ENCODE data around the gene KRAS. TPM values are rescaled to one million over a fixed set of nuclear protein-coding genes. Genes with fewer than 3 reads are reported as not detected.
"Not testable (repeated sequence)": the region's sequence is repeated elsewhere in the genome, so short reads cannot be mapped to it uniquely, and the experiment has no call there.

The KRAS gene
- 10 to 100 TPM; 12.3 to 14.9 TPM for total RNA-seq
- long read RNA-seq, full-length matches to known transcripts, result 3 of 6 reads
- long read RNA-seq, partial matches to known transcripts, result 0 of 6 reads
- long read RNA-seq, other reads (novel, unspliced or antisense), result 3 of 6 reads

DNA sequence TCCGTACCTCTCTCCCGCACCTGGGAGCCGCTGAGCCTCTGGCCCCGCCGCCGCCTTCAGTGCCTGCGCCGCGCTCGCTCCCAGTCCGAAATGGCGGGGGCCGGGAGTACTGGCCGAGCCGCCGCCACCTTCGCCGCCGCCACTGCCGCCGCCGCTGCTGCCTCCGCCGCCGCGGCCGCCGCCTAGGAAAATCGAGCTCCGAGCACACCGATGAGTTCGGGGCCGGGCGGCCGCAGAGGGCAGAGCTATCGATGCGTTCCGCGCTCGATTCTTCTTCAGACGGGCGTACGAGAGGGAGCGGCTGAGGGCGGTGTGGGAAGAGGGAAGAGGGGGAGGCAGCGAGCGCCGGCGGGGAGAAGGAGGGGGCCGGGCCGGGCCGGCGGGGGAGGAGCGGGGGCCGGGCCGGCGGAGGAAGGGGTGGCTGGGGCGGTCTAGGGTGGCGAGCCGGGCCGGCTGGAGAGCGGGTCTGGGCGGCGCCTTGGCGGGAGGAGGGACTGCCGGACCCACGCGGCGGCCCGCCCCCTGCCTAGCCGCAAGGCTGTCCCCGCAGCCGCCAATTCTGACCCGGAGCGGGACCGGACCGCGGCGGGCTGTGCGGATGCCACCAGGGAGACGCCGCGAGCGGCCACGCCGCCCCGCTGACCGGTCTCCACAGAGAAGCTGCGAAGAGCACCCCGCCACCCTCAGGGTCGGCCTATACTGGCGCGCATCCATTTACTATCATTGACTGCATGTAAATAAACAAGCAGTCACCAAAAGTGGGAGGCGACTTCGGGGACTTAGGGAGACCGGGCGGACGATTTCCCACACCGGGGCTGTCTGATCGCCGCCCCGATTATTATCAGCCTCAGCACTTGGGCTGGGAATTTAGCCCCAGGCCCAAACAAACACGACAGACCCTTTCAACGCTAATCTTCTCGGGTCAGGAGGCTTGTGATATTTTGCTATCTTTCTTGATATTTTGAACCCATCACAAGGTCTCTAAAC lies at the start of gene KRAS:
KRAS (minus strand) TSS at position 186 of the 987 bp plus-strand sequence.
- ATAC-seq, result peak; percentile 97 to 99
- intact Hi-C loops (cut with DNase I), result no loop called here
- DNase-seq, result peak; percentile 98

DNA sequence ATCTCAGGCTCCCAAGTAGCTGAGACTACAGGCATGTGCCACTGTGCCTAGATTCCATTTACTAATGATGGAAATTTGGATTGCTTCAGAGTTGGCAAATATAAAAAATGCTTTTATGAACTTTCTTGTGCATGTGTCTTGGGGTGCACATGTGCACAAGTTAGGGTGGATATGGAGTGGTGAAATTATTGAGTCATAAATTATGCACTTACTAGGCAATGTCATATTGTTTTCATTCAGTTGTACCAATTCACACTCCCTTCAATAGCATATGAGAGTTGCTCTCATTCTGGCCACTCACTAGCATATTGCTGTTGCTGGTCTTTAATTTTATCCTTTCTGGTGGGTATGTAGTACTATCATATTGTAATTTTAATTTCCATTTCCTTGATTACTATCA lies 45.7 kb upstream of the KRAS start:
- ATAC-seq (no peak), DNase-seq (no peak)
- intact Hi-C loops (cut with DNase I), result loop anchor here in 1 of 2 donors (10.0 kb wide), 1 partner anchor 58 kb away; no protein-coding TSS in a partner anchor

DNA sequence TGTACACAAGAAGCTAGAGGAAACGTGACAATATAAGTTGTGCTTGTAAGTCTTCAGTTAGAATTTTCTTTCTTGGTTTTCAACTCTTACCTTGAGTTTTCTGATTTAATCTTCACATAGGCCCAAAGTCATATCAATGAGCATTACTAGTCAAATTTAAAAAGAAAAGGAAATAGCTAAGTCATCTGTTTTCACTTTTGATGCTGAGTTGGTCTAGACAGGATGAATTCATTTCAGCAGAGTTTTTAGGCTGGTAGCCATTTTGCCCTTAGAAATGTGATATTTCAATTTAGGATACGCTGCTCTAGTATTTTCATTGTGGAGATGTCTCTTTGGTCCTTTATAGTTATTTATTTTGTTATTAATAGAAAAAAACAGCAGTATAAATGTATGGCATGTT lies 44.6 kb upstream of the KRAS start:
- intact Hi-C loops (cut with DNase I), result loop anchor here in 1 of 2 donors (10.0 kb wide), 1 partner anchor 59 kb away; no protein-coding TSS in a partner anchor
- ATAC-seq (no peak), DNase-seq (no peak)

DNA sequence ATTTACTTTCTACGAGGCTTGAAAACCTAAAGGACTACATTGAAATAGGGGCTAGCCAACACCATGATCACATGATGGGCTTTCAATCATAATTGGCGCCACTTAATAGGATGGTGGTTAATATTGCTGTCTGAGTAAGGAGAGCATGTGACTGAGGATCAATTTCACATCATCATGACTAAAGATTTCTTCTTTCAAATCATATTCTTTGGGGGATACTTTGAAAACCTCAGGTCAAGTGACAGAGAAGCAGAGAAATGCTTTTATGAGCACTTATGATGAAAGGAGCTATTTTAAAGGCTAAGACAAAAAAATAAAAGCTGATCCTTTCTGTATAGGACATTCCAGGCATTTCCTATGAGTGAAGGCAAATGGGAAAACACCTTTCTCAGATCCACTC lies 42.9 kb upstream of the KRAS start:
- DNase-seq (no peak), ATAC-seq (no peak)
- intact Hi-C loops (cut with DNase I), result loop anchor here in 1 of 2 donors (10.0 kb wide), 1 partner anchor 61 kb away; no protein-coding TSS in a partner anchor

DNA sequence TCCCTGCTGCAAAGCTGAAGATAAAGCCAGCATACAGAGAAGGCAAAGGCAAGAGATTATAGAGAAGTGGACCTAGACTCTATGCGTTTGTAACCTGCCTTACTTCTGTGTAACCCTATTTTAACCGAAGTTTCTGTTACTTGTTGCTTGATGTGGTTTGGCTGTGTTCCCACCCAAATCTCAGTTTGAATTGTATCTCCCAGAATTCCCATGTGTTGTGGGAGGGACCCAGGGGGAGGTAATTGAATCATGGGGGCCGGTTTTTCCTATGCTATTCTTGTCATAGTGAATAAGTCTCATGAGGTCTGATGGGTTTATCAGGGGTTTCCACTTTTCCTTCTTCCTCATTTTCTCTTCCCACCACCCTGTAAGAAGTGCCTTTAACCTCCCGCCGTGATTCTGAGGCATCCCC lies 42.1 kb upstream of the KRAS start:
- DNase-seq, ATAC-seq: not testable (repeated sequence)
- intact Hi-C loops (cut with DNase I), result loop anchor here in 1 of 2 donors (10.0 kb wide), 1 partner anchor 62 kb away; no protein-coding TSS in a partner anchor

DNA sequence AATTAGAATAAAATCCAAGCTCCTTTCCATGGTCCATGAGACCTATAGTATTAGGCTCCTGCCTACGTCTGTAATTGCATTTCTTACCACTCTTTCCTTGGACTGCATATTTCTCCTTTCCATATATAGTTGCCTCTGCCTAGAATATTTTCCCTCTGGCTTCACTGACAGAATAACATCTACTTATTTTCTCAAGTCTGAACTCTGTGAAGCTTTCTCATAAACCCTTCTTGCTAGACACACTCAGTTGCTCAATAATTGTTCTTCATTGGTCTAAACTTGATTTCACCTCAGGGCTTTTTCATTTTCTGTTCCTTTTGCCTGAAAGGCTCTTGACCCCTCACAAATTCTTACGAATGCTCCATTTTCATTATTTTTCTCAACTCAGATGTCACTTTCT lies 36.9 kb upstream of the KRAS start:
- DNase-seq (no peak), ATAC-seq (no peak)
- intact Hi-C loops (cut with DNase I), result no loop called here

DNA sequence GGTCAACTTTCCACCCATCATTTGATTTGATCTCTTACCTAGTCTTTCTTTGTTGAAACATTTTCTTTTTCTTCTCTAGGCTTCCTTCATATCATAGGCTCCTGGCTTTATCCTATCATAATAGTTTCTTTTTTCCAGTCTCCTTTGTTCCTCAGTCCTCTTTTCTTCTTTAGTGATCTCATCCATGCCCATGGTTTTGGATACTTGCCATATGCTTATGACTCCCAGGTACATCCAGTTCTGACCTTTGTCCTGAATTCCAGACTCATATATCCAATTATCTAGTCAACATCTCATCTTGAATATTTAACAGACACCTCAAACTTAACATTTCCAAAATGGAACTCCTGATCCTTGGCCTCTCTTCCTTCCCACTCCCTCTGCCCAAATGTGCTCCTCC lies 36.1 kb upstream of the KRAS start:
- no peak for DNase-seq
- intact Hi-C loops (cut with DNase I), result no loop called here
- no peak for ATAC-seq

DNA sequence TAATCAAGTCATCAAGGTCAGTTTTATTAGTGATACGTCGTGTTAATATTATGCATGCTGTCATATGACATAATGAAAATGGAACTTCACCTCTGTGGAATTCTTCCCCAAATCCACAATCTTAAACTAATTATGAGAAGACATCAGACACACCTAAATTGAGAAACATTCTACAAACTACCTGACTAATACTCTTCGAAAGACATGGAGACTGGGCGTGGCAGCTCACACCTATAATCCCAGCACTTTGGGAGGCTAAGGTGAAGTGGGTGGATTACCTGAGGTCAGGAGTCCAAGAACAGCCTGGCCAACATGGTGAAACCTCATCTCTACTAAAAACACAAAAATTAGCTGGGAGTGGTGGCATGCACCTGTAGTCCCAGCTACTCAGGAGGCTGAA lies 33.3 kb upstream of the KRAS start:
- ATAC-seq, result no peak
- no peak for DNase-seq
- intact Hi-C loops (cut with DNase I), result no loop called here

DNA sequence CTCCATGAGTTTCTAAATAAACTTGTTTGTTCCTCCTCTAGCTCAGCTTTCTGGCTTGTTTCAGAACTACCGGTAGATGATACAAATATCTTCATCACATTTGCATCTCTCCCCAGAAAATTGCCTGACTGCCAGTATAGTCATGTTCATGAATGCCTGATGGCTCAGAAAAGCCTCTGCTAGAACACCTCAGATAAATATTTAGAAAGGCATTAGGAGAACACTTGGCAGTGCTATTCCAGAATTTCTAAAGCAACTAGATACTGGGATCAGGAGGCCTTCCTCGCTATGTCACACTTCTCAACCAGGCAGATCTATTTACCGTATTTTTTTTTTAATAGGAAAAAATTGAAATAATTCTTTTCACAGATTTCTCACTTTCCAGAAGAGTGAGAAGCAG lies 32.3 kb upstream of the KRAS start:
- no peak for DNase-seq
- ATAC-seq, result no peak
- intact Hi-C loops (cut with DNase I), result no loop called here

DNA sequence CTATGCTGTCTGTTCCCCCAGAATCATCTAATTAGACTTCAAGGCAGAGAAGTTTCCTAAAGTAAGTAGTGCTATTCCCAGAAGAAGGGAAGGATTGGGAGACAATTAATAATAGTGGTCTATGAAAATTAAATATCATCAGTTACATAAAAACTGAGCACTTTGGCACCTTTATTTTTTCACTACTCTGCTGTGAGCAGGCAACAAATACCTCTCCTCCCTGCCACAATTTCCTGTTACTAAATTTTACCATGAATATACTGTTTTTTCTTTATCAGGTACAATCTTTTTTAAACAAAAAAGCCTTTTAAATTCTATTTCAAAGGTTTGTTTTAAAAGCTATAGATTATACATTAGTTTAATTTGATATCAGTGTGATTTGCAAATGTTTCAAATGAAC lies 29.4 kb upstream of the KRAS start:
- ATAC-seq (no peak), DNase-seq (no peak)
- intact Hi-C loops (cut with DNase I), result no loop called here

DNA sequence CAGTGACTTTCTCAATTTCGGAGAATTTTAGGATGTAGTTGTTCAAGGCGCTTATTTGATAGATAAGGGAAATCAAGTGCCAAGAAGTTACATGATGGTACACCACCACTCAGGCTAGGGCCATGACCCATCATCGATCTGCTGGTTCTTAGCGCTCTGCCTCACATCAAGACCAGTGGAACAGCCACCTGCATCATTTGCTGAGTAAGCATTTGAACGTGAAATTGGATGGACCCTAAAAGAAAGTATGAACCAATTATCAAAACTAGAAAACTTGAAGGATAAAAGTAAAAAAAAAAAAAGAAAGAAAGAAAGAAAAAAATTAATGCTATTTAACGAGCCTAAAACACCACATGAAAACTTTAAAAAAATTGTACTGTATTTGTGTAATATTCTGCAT lies 27.5 kb upstream of the KRAS start:
- DNase-seq (no peak), ATAC-seq (no peak)
- intact Hi-C loops (cut with DNase I), result no loop called here

DNA sequence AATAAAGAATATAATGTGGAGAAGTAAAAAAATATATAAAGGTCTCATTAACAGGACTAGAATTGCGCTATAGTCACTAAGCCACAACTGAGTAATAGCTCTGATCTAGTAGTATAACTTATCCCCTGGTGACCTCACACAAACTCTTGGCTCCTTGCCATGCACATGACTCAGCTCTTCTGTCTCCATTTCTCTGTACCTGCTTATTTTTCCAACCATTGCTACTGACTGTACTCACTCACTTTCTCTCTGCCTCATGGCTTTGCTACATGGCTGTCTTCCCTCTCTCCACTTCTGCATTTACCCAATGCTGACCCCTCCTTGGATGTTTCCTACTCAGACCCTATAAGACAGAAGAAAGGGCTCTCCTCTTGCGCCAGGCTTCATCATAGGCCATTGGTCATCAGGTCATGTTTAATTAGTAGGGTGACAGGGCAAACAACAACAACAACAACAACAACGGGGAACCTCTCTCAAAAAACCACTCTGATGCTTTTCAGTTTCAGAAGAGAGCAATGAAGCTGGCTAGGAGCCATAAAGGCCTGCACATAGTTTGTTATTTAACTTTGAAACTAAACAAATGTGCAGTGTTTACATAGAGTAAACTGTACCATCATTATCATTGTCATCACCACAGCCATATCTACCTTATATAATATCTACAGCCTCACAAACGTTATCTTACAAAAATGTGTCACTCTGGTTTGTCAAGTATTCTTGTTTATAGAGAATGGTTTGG lies 25.6 kb upstream of the KRAS start:
- DNase-seq, result peak; percentile 33
- ATAC-seq, result peak in 1 of 2 donors; percentile 75
- intact Hi-C loops (cut with DNase I), result no loop called here

DNA sequence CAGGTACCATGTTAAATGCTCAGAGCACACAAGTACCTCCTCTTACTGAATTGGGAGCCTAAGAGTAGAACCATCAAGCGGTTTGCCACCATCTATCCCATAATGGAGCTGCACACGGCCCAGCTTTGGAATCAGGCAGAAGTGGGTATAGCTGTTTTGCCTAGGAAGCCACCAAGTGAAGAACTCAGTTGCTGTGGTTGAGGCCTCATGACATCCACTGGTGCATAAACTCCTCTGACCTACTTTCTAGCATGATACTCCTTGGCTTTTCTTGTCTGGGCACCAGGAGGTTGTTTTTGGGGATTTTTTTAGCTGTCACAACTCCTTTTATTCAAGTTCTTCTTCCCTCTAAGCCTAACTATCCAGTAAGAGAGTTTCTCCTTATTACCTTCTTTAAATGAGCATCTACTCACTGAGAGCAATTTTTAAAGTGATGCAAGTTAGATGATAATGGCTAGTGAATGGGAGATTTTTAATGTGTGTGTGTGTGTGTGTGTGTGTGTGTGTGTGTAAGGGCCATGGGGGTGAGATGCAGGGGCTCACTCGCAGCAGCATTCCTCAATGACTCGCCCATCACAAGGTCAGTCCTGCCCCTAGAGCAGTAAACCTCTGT lies 20.9 kb upstream of the KRAS start:
- DNase-seq (no peak), ATAC-seq (no peak)
- intact Hi-C loops (cut with DNase I), result no loop called here

DNA sequence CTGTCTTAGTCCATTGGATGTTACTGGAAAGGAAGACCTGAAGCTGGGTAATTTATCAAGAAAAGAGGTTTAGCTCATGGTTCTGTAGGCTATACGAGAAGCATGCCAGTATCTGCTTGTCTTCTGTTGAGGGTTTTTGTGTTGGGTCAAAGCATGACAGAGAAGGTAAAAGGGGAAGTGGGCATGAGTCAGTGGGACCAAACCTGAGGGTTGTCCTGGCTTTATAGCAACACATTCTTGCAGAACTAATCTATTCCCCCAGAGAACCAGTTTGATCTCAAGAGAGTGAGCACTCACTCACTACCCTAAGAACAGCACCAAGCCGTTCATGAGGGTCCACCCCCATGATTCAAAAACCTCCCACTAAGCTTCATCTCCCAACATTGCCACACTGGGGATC lies 19.0 kb upstream of the KRAS start:
- DNase-seq (no peak), ATAC-seq (no peak)
- intact Hi-C loops (cut with DNase I), result no loop called here

DNA sequence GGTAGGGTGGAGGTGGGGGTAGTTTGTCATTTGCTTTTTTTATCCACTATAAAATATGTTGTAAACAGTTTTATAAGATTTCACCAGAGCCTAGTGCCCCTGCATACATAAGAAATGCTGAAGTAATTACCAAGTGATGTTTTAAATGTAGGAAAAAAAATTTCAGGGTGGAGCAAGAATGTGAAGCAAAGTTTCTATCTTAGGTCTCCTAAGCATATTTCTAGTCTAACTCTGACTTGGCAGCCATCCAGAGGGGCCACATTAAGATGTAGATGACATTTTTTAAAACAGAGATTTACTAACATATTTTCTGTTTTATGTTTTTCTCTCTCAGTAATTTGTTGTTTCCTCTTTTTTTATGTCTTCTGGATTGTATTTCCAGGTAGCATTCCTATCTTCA lies 15.8 kb upstream of the KRAS start:
- ATAC-seq, result no peak
- DNase-seq, result no peak
- intact Hi-C loops (cut with DNase I), result no loop called here

DNA sequence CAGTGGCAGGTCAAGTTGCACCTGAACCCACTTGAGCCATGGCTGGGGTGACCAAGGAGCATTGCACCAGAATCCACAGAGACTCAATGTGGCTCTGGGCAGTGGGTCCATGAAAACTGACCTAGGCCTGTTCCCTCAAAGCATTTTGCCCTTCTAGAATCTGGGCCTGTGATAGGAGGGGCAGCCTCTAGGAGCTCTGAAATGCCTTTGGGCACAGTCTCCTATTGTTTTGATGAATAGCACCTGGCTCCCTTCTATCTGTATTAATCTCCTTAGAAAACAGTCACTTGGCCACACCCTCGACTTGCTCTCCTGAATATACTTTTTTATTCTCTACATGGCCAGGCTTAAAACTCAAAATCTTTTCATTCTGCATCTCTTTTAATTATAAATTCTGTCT lies 14.1 kb upstream of the KRAS start:
- DNase-seq (no peak), ATAC-seq (no peak)
- intact Hi-C loops (cut with DNase I), result no loop called here

DNA sequence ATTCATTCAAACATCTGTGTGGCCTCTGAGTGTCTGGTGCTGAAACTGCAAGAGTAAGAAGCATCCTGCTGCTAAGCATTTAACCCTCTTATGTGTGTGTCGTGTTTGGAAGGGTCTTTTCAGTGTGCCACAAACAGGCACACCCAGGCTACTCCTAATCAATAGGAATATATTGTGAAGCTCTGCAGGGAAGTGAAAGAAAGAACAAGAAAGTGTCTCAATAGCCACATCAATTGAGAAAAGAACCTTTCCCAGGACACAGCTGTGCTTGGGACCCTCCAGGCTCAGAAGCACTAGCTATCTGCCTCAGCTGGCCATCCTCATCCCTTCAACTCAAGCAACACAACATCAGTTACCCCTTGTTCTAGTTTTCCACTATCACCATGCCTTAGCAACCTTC lies 13.4 kb upstream of the KRAS start:
- intact Hi-C loops (cut with DNase I), result no loop called here
- DNase-seq (no peak), ATAC-seq (no peak)

DNA sequence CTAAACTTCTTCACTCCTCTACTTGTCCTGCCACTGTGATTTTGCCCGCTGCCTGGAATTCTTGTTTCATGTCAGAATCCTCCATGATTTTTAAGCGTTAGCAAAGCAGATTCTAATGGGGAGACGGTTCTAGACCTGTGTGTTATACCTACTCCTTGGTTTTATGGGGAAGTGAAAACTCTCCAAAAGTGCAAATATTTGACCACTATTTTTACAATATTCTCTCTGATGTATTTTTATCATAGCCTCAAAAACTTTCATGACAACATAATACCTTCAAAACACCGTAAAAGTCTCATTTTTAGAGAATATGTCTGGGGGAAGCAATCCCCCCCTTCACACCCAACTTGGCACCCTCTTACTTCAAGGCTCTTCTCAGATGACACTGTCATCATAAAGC lies 12.9 kb upstream of the KRAS start:
- DNase-seq (no peak), ATAC-seq (no peak)
- intact Hi-C loops (cut with DNase I), result no loop called here

DNA sequence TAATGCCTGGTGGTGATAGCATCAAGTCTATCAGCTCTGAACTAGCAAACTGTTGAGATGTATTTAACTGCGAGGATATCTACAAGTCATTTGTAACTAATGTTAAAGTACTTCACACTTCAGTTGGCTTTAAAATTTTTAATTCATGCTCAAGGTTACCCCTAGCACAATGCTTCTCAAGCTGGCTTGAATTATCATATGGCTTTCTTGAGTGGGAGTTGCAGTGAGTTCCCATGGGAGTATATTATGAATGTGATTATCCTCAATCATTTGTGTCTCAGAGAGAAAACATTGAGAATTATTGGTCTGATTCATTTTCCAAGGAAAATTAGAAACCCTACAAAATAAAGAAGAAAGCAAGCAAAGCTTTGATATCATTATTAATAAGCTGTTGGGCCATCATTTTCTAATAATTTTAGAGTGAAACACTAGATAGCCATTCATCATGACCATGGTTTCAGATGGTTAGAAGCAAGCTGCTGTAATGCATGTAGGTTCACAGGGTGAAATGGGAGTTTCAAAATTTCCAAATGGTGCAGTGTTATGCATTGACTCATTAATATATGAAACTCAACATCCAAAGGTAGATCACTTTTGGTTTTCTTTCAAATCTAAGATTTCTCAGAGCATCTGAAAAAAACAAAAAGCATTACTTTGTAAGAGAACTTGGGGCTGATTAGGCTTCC lies 11.8 kb upstream of the KRAS start:
- intact Hi-C loops (cut with DNase I), result no loop called here
- no peak for DNase-seq
- no peak for ATAC-seq

All from left cardiac atrium (tissue), 4 donors.